ENCODE results near the gene INSYN1. TPM values are rescaled to one million over a fixed set of nuclear protein-coding genes. Genes with fewer than 3 reads are reported as not detected.

INSYN1 gene
- total RNA-seq, 1 experiment from 2014 or later: not detected

DNA sequence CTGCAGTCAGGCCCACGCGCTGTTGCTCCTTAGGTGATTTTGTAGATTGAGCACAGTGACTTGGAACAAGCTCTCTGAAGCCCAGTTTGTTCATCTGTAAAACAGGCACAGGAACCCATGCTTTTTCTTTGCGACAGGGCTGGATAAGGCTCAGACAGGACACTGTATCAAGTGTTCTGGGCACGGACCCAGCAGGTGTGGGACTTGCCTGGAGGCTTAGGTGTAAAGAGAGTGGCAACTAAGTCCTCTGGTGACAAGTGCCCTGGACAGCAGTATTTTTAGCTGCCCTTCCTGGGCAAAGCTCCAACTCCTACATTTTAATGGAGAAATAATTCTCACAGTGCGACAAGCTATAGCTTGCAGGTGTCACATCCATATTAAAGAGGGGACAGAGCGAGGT, 36.7 kb downstream of the INSYN1 start:
- Mint-ChIP-seq H3K27ac (ENCODE audit: unreplicated experiment) (no peak overlapping the region), H3K27me3 (ENCODE audit: unreplicated experiment) (peaks cover 35% of the 10 kb centered on the region), H3K4me3 (ENCODE audit: low read depth, unreplicated experiment) (no peak overlapping the region), H3K9me3 (ENCODE audit: low read depth, unreplicated experiment) (no peaks in the 10 kb centered on the region), H3K36me3 (ENCODE audit: insufficient read depth, unreplicated experiment) (peaks cover 24% of the 10 kb centered on the region), H3K4me1 (ENCODE audit: low read depth, unreplicated experiment) (no peaks in the 10 kb centered on the region)
- no TSS peak for BruUV-seq (replicated peaks)
- no peak for DNase-seq
- TF ChIP-seq CTCF (IDR thresholded peaks at IDR 0.05; ENCODE audit: unreplicated experiment): no peak
- CTCF ChIA-PET: interaction anchor here (0.6 kb wide), 1 partner anchor 136 kb away, joined by 3 read pairs; no protein-coding TSS in a partner anchor
- intact Hi-C loops (cut with micrococcal nuclease; ENCODE audit: unreplicated experiment): no loop called here

GRCh38 chr15:73715417-73715816, 37.7 kb downstream of the INSYN1 start:
- BruUV-seq (replicated peaks): no TSS peak
- intact Hi-C loops (cut with micrococcal nuclease; ENCODE audit: unreplicated experiment): no loop called here
- no peak overlapping the region for H3K27ac Mint-ChIP-seq (ENCODE audit: unreplicated experiment)
- TF ChIP-seq CTCF (IDR thresholded peaks at IDR 0.05; ENCODE audit: unreplicated experiment): no peak
- no peak overlapping the region for H3K4me3 Mint-ChIP-seq (ENCODE audit: low read depth, unreplicated experiment)
- H3K4me1 Mint-ChIP-seq (ENCODE audit: low read depth, unreplicated experiment): no peaks in the 10 kb centered on the region
- H3K36me3 Mint-ChIP-seq (ENCODE audit: insufficient read depth, unreplicated experiment): peaks cover 24% of the 10 kb centered on the region
- DNase-seq: no peak
- H3K27me3 Mint-ChIP-seq (ENCODE audit: unreplicated experiment): peaks cover 25% of the 10 kb centered on the region
- CTCF ChIA-PET: no interaction called here
- H3K9me3 Mint-ChIP-seq (ENCODE audit: low read depth, unreplicated experiment): no peaks in the 10 kb centered on the region

DNA sequence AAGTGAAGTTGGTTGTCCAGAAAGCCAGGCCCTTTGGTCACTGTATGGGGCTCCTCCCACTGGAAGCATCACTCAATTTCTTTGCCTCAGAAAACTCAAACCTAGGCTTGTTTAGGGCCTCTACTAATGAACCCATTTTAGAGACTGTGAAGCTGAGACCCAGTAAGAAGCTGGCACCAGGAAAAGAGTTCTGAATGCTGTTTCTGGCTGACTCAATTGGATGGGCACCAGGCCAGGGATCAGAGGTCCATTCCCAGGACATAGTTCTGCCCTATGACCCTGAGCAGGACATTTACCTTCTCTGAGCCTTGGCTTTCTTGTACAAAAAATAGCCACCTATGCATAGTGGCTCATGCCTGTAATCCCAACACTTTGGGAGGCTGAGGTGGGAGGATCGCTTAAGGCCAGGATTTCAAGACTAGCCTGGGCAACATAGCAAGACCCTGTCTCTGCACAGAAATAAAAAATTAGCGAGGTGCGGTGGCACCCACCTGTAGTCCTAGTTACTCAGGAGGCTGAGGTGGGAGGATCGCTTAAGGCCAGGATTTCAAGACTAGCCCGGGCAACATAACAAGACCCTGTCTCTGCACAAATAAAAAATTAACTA, 38.4 kb downstream of the INSYN1 start:
- peaks cover 18% of the 10 kb centered on the region for H3K27me3 Mint-ChIP-seq (ENCODE audit: unreplicated experiment)
- no peaks in the 10 kb centered on the region for H3K4me1 Mint-ChIP-seq (ENCODE audit: low read depth, unreplicated experiment)
- no peak for DNase-seq
- TF ChIP-seq CTCF (IDR thresholded peaks at IDR 0.05; ENCODE audit: unreplicated experiment): no peak
- no peaks in the 10 kb centered on the region for H3K9me3 Mint-ChIP-seq (ENCODE audit: low read depth, unreplicated experiment)
- intact Hi-C loops (cut with micrococcal nuclease; ENCODE audit: unreplicated experiment): no loop called here
- peaks cover 24% of the 10 kb centered on the region for H3K36me3 Mint-ChIP-seq (ENCODE audit: insufficient read depth, unreplicated experiment)
- no peak overlapping the region for H3K27ac Mint-ChIP-seq (ENCODE audit: unreplicated experiment)
- no peak overlapping the region for H3K4me3 Mint-ChIP-seq (ENCODE audit: low read depth, unreplicated experiment)
- CTCF ChIA-PET: no interaction called here
- BruUV-seq (replicated peaks): no TSS peak

DNA sequence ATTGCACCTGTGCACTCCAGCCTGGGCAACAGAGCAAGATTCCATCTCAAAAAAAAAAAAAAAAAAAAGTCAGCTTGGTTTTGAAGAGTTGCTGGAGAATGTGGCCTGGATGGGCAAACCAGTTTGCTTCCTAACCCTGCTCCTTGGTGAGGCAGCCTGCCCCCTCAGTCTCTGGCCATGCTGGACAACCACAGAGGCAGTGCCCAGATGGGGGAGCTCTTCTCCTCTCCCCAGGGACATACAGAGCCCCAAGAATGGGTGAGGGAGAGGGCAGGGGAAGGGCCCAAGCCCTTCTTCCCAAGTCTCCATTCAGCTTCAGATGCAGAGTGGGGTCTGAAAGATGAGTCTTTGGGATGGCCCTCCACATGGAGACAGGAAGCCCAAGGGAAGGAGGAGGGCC, 41.0 kb downstream of the INSYN1 start:
- Mint-ChIP-seq H3K9me3 (ENCODE audit: low read depth, unreplicated experiment) (no peaks in the 10 kb centered on the region), H3K36me3 (ENCODE audit: insufficient read depth, unreplicated experiment) (peaks cover 29% of the 10 kb centered on the region), H3K4me1 (ENCODE audit: low read depth, unreplicated experiment) (no peaks in the 10 kb centered on the region), H3K27me3 (ENCODE audit: unreplicated experiment) (no peaks in the 10 kb centered on the region), H3K27ac (ENCODE audit: unreplicated experiment) (no peak overlapping the region), H3K4me3 (ENCODE audit: low read depth, unreplicated experiment) (no peak overlapping the region)
- TF ChIP-seq CTCF (IDR thresholded peaks at IDR 0.05; ENCODE audit: unreplicated experiment): no peak
- intact Hi-C loops (cut with micrococcal nuclease; ENCODE audit: unreplicated experiment): no loop called here
- no peak for DNase-seq
- CTCF ChIA-PET: interaction anchor here (0.6 to 1.2 kb wide), 2 partner anchors 93 to 1184 kb away, joined by 3 to 5 read pairs; no protein-coding TSS in a partner anchor
- no TSS peak for BruUV-seq (replicated peaks)
